22Rv1 (cell line): Measurements from ENCODE around the gene IL2RA.
A peak's percentile ranks its signal among the peaks of the same experiment; 100 is the strongest.

Source experiments
- CTCF ChIP-seq: fragments of 450-650 bp; IDR thresholded peaks from 2 replicates; pipeline ENCODE4 v1.5.1; 2017; ENCODE audit warnings: mild to moderate bottlenecking
- ZFX ChIP-seq: fragments of 450-650 bp; IDR thresholded peaks from 2 replicates; pipeline ENCODE4 v1.6.1; 2017; ENCODE audit warnings: antibody characterized with exemption, borderline replicate concordance

GRCh38 chr10:6014241-6014761 lies 47.9 kb downstream of the IL2RA start:
- TF ChIP-seq CTCF (peak; percentile 87), ZFX (no peak)
